H9 (cell line): ENCODE data around the gene MED15. TPM values are rescaled to one million over a fixed set of nuclear protein-coding genes. Genes with fewer than 3 reads are reported as not detected.

ENCODE experiments used
- DNase-seq: peaks from one replicate; pipeline ENCODE4 v3.0.0-alpha.2; 2017
- H2AFZ ChIP-seq: one replicate; pipeline ENCODE4 v1.6.1; 2013; ENCODE audit warnings: mild to moderate bottlenecking, low read length, control low read depth, moderate library complexity
- H2AK5ac ChIP-seq: 2 replicates; pipeline ENCODE4 v1.6.1; 2013; ENCODE audit warnings: low read length, control low read depth, mixed read lengths; ENCODE audit not compliant: insufficient read length
- H2BK120ac ChIP-seq: one replicate; pipeline ENCODE4 v1.6.1; 2013; ENCODE audit warnings: low read depth, mild to moderate bottlenecking, low read length, control low read depth, inconsistent platforms; ENCODE audit not compliant: poor library complexity, severe bottlenecking
- H2BK12ac ChIP-seq: 2 replicates; pipeline ENCODE4 v1.6.1; 2013; ENCODE audit warnings: low read length, control low read depth, mixed read lengths, low read depth; ENCODE audit not compliant: insufficient read length
- H2BK15ac ChIP-seq: 2 replicates; pipeline ENCODE4 v1.6.1; 2013; ENCODE audit warnings: low read depth, low read length, control low read depth
- H2BK20ac ChIP-seq: one replicate; pipeline ENCODE4 v1.6.1; 2013; ENCODE audit warnings: low read depth, mild to moderate bottlenecking, low read length, control low read depth, inconsistent platforms; ENCODE audit not compliant: poor library complexity, severe bottlenecking
- H2BK5ac ChIP-seq: 2 replicates; pipeline ENCODE4 v1.6.1; 2013; ENCODE audit warnings: low read length, control low read depth, mixed read lengths; ENCODE audit not compliant: insufficient read length
- H3K14ac ChIP-seq: 2 replicates; pipeline ENCODE4 v1.6.1; 2013; ENCODE audit warnings: low read length, control low read depth; ENCODE audit not compliant: insufficient read depth
- H3K18ac ChIP-seq: 2 replicates; pipeline ENCODE4 v1.6.1; 2013; ENCODE audit warnings: low read depth, mild to moderate bottlenecking, mixed read lengths, low read length, control low read depth; ENCODE audit not compliant: insufficient read length
- H3K23ac ChIP-seq: 2 replicates; pipeline ENCODE4 v1.6.1; 2013; ENCODE audit warnings: low read length, control low read depth, mixed read lengths, low read depth; ENCODE audit not compliant: insufficient read length
- H3K23me2 ChIP-seq: 2 replicates; pipeline ENCODE4 v1.6.1; 2013; ENCODE audit warnings: low read depth, mild to moderate bottlenecking, mixed read lengths, low read length, control low read depth; ENCODE audit not compliant: insufficient read length, poor library complexity, severe bottlenecking
- H3K27ac ChIP-seq: 2 replicates; pipeline ENCODE4 v1.5.1; 2013; ENCODE audit warnings: low read length, control low read depth, mixed read lengths, low read depth; ENCODE audit not compliant: insufficient read length
- H3K27me3 ChIP-seq: 2 replicates; pipeline ENCODE4 v1.6.1; 2013; ENCODE audit warnings: low read length, control low read depth, inconsistent platforms; ENCODE audit not compliant: insufficient read depth
- H3K4ac ChIP-seq: 2 replicates; pipeline ENCODE4 v1.6.1; 2013; ENCODE audit warnings: low read depth, mild to moderate bottlenecking, control low read depth, inconsistent platforms, low read length, moderate library complexity
- H3K4me1 ChIP-seq: 2 replicates; pipeline ENCODE4 v1.6.1; 2013; ENCODE audit warnings: low read length, control low read depth, inconsistent platforms; ENCODE audit not compliant: insufficient read depth
- H3K4me2 ChIP-seq: 2 replicates; pipeline ENCODE4 v1.6.1; 2013; ENCODE audit warnings: low read length, control low read depth, mixed read lengths; ENCODE audit not compliant: insufficient read length, insufficient read depth
- H3K56ac ChIP-seq: 2 replicates; pipeline ENCODE4 v1.6.1; 2013; ENCODE audit warnings: low read depth, mild to moderate bottlenecking, mixed read lengths, low read length, control low read depth; ENCODE audit not compliant: insufficient read length
- H3K79me1 ChIP-seq: 2 replicates; pipeline ENCODE4 v1.6.1; 2013; ENCODE audit warnings: low read depth, mild to moderate bottlenecking, moderate library complexity, low read length, control low read depth, inconsistent platforms; ENCODE audit not compliant: insufficient read depth, poor library complexity, severe bottlenecking
- H3K79me2 ChIP-seq: 2 replicates; pipeline ENCODE4 v1.6.1; 2013; ENCODE audit warnings: low read length, control low read depth, inconsistent platforms; ENCODE audit not compliant: insufficient read depth
- H3K9ac ChIP-seq: 2 replicates; pipeline ENCODE4 v1.6.1; 2013; ENCODE audit warnings: low read length, control low read depth, mixed read lengths; ENCODE audit not compliant: insufficient read length; ENCODE audit errors: extremely low read depth
- H3K9me3 ChIP-seq: one replicate; pipeline ENCODE4 v1.6.1; 2013; ENCODE audit warnings: low read depth, low read length, inconsistent platforms; ENCODE audit not compliant: control insufficient read depth
- H3T11ph ChIP-seq: one replicate; pipeline ENCODE4 v1.6.1; 2013; ENCODE audit warnings: mild to moderate bottlenecking, low read length, control low read depth, inconsistent platforms
- H4K20me1 ChIP-seq: one replicate; pipeline ENCODE4 v1.6.1; 2013; ENCODE audit not compliant: control insufficient read depth, insufficient read length, insufficient read depth
- H4K5ac ChIP-seq: 2 replicates; pipeline ENCODE4 v1.6.1; 2013; ENCODE audit warnings: low read depth, mild to moderate bottlenecking, mixed read lengths, low read length, control low read depth; ENCODE audit not compliant: insufficient read length
- H4K8ac ChIP-seq: replicated peaks from 2 replicates; pipeline ENCODE4 v1.6.1; 2013; ENCODE audit warnings: low read length, control low read depth, mixed read lengths, low read depth; ENCODE audit not compliant: insufficient read length
- H4K91ac ChIP-seq: 2 replicates; pipeline ENCODE4 v1.6.1; 2013; ENCODE audit warnings: low read depth, mild to moderate bottlenecking, moderate library complexity, mixed read lengths, low read length, control low read depth; ENCODE audit not compliant: insufficient read length
- H3K27ac Mint-ChIP-seq, 3 experiments: 2 replicates in 2 of 3; 3 replicates in 1 of 3; pipeline ENCODE4 v1.8.0; 2020 to 2021; ENCODE audit warnings: mixed read lengths in 3 of 3, mild to moderate bottlenecking in 1 of 3, moderate library complexity in 1 of 3
- H3K27me3 Mint-ChIP-seq: 2 replicates; pipeline ENCODE4 v1.8.0; 2021; ENCODE audit warnings: low read depth, mild to moderate bottlenecking, moderate library complexity, mixed read lengths
- H3K36me3 Mint-ChIP-seq, 3 experiments: 2 replicates in 2 of 3; 3 replicates in 1 of 3; pipeline ENCODE4 v1.8.0; 2020 to 2021; ENCODE audit warnings: low read depth in 3 of 3, mixed read lengths in 3 of 3; ENCODE audit not compliant: insufficient read depth in 1 of 3
- H3K4me1 Mint-ChIP-seq, 2 experiments: 2 replicates each; pipeline ENCODE4 v1.8.0; 2020; ENCODE audit warnings: mixed read lengths in 2 of 2
- H3K4me3 Mint-ChIP-seq, 2 experiments: 2 replicates in 1 of 2; 3 replicates in 1 of 2; pipeline ENCODE4 v1.8.0; 2020 to 2021; ENCODE audit warnings: mild to moderate bottlenecking in 2 of 2, mixed read lengths in 2 of 2, moderate library complexity in 1 of 2
- H3K9me3 Mint-ChIP-seq, 2 experiments: 2 replicates in 1 of 2; 3 replicates in 1 of 2; pipeline ENCODE4 v1.8.0; 2020; ENCODE audit warnings: mild to moderate bottlenecking in 2 of 2, mixed read lengths in 2 of 2, moderate library complexity in 1 of 2
- CTCF ChIP-seq: fragments of 200-600 bp; sonication (generic); conservative IDR thresholded peaks from 3 replicates; pipeline ENCODE4 v1.8.0; 2021; ENCODE audit warnings: antibody characterized with exemption, mild to moderate bottlenecking
- WGBS: extraction: QIAGEN DNeasy Blood & Tissue Kit; methylation state at CpG from one replicate; pipeline ENCODE4 v1.1.7; 2013; ENCODE audit warnings: missing lambda C conversion rate, low lambda C conversion rate, mixed read lengths; ENCODE audit not compliant: insufficient read length; ENCODE audit errors: extremely low coverage; 5-methylcytosine and 5-hydroxymethylcytosine counted together
- total RNA-seq: library from RNA; stranded (reverse); gene quantifications from 2 replicates; pipeline ENCODE4 v1.2.1, GENCODE V29; 2021

MED15 gene
- total RNA-seq, 1 experiment from 2014 or later, result 47.4 TPM

- no peaks in the 10 kb centered on the region for H3K9me3 Mint-ChIP-seq
- Histone ChIP-seq H3K23ac (no peak overlapping the region), H2AFZ (no peak overlapping the region), H3K23me2 (no peaks in the 10 kb centered on the region), H2AK5ac (no peak overlapping the region), H3K4ac (no peak overlapping the region), H3K9ac (no peak overlapping the region), H4K8ac (no peak overlapping the region), H2BK15ac (no peak overlapping the region), H3K18ac (no peak overlapping the region), H3K27me3 (no peaks in the 10 kb centered on the region), H3K14ac (no peak overlapping the region), H3K79me1 (no peaks in the 10 kb centered on the region), H3K79me2 (no peaks in the 10 kb centered on the region), H2BK5ac (no peak overlapping the region), H3K4me1 (no peaks in the 10 kb centered on the region), H2BK12ac (no peak overlapping the region), H3K4me2 (no peak overlapping the region), H3K9me3 (no peaks in the 10 kb centered on the region), H3T11ph (no peak overlapping the region), H3K56ac (no peak overlapping the region), H4K5ac (no peak overlapping the region), H3K27ac (no peak overlapping the region), H4K91ac (no peak overlapping the region), H2BK20ac (no peak overlapping the region), H2BK120ac (no peak overlapping the region), H4K20me1 (no peaks in the 10 kb centered on the region)
- H3K4me3 Mint-ChIP-seq, result no peak overlapping the region
- DNase-seq, result no peak
- peaks cover 4 to 14% (median 8%) of the 10 kb centered on the region in 3 experiments; a peak in 6 of 7 replicates for H3K36me3 Mint-ChIP-seq
- no CpG with 5 or more reads among the region's 2 CpGs for WGBS
- TF ChIP-seq CTCF, result no peak
- H3K4me1 Mint-ChIP-seq, result peaks cover 3 to 12% of the 10 kb centered on the region in 2 experiments
- no peak overlapping the region; a peak in 1 of 7 replicates for H3K27ac Mint-ChIP-seq
- no peaks in the 10 kb centered on the region for H3K27me3 Mint-ChIP-seq
These were observed 19.7 kb upstream of the MED15 start for GRCh38 chr22:20487715-20488114.
